HUES64 (cell line): ENCODE results near the gene SUFU.

Experiments
- H3K27ac ChIP-seq: 2 replicates; pipeline ENCODE4 v1.7.0; 2013; ENCODE audit warnings: low read depth, low read length, inconsistent platforms
- H3K27me3 ChIP-seq: 2 replicates; pipeline ENCODE4 v1.6.1; 2013; ENCODE audit warnings: mild to moderate bottlenecking, low read length; ENCODE audit not compliant: insufficient read depth
- H3K36me3 ChIP-seq: 2 replicates; pipeline ENCODE4 v1.6.1; 2013; ENCODE audit warnings: mild to moderate bottlenecking, low read length; ENCODE audit not compliant: insufficient read depth
- H3K4me1 ChIP-seq: 2 replicates; pipeline ENCODE4 v1.6.1; 2013; ENCODE audit warnings: mild to moderate bottlenecking, low read length, moderate library complexity; ENCODE audit not compliant: insufficient read depth
- H3K4me3 ChIP-seq: 2 replicates; pipeline ENCODE4 v1.5.1; 2013; ENCODE audit warnings: mild to moderate bottlenecking, low read length, moderate library complexity
- H3K9ac ChIP-seq: 2 replicates; pipeline ENCODE4 v1.6.1; 2013; ENCODE audit warnings: mild to moderate bottlenecking, low read depth, low read length
- H3K9me3 ChIP-seq: 2 replicates; pipeline ENCODE4 v1.6.1; 2013; ENCODE audit warnings: low read depth, low read length; ENCODE audit not compliant: insufficient read depth
- WGBS: fragments of 150-250, 120-280 bp; methylation state at CpG from one replicate; pipeline ENCODE4 v1.1.7; 2013; ENCODE audit warnings: missing lambda C conversion rate; 5-methylcytosine and 5-hydroxymethylcytosine counted together

Gene SUFU

DNA sequence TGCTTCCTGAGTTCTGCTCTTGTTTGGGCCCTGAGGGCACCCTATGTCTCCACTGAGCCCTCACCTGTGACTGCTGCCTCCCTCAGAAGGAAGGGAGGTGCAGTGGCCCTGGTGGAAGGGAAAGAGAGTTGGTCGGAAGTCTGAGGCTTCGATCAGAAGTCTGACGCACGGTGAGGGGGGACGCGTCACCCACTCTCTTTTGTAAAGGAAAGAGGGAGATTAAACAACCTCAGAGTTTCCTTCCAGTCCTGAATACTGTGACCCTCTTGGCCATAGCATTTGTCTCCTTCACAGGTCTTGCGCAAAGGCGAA lies 109.1 kb downstream of the SUFU start:
- no peaks in the 10 kb centered on the region for H3K9me3 ChIP-seq
- H3K4me3 ChIP-seq = no peak overlapping the region
- 96% methylated on average over 8 of the region's 8 CpGs for WGBS
- 0 out of 2 replicates have a peak, but pooled peaks cover 6% of the 10 kb centered on the region for H3K36me3 ChIP-seq
- H3K4me1 ChIP-seq = peaks cover 7% of the 10 kb centered on the region; the same call in 1 of the 2 replicates
- no peaks in the 10 kb centered on the region for H3K27me3 ChIP-seq
- no peak overlapping the region for H3K27ac ChIP-seq
- H3K9ac ChIP-seq = no peak overlapping the region; the same call in 1 of the 2 replicates

DNA sequence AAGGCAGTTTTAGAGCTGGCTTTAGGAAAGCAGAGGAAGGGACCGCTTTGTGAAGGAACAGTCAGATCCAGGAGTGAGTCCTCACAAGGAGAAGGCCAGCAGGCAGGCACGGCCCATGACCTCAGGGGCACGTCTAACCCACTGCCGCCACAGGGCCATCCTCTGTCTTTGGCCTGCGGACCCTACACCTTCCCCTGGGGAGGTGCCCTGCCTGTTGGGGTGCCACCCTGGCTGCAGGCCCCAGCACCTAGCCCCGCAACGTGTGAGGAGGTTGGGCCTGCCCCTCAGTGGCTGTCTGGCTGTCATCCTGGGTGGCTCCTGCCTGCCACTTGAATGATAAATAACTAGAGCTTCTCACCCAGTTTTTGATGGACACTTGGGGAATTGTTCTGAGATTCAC lies 109.5 kb downstream of the SUFU start:
- H3K36me3 ChIP-seq = 0 out of 2 replicates have a peak, but pooled peaks cover 6% of the 10 kb centered on the region
- no peaks in the 10 kb centered on the region for H3K27me3 ChIP-seq
- peaks cover 7% of the 10 kb centered on the region; the same call in 1 of the 2 replicates for H3K4me1 ChIP-seq
- H3K27ac ChIP-seq = no peak overlapping the region
- WGBS = 92% methylated on average over 7 of the region's 7 CpGs
- no peak overlapping the region for H3K4me3 ChIP-seq
- no peaks in the 10 kb centered on the region for H3K9me3 ChIP-seq
- no peak overlapping the region; the same call in 1 of the 2 replicates for H3K9ac ChIP-seq

GRCh38 chr10:102613785-102614184 lies 110.0 kb downstream of the SUFU start:
- H3K4me3 ChIP-seq = no peak overlapping the region
- WGBS = 85% methylated on average over 8 of the region's 8 CpGs

DNA sequence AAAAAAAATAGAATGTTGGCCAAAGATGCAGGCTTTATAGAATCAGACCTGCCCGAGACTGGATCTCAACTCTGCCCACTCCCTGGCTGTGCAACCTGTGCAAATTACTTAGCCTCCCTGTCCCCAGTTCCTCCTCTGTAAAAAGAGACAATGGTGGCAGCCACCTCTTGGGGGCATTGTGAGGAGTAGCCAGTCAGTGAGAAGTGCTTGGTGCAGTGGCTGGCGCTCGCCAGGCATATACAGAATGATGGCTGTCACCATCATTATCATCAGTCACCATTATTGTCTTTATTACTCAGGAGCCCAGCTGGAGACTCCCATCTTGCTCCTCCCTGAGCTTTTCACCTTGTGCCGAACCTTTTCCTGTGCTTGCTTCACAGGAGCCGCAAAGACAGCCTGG lies 111.1 kb downstream of the SUFU start:
- H3K4me1 ChIP-seq = peaks cover 7% of the 10 kb centered on the region; the same call in 1 of the 2 replicates
- no peaks in the 10 kb centered on the region for H3K27me3 ChIP-seq
- no peak overlapping the region for H3K27ac ChIP-seq
- no peaks in the 10 kb centered on the region for H3K9me3 ChIP-seq
- no peak overlapping the region for H3K4me3 ChIP-seq
- 78% methylated on average over 5 of the region's 5 CpGs for WGBS
- 0 out of 2 replicates have a peak, but pooled peaks cover 6% of the 10 kb centered on the region for H3K36me3 ChIP-seq
- no peak overlapping the region for H3K9ac ChIP-seq

More at GRCh38 chr10:102613785-102614184, 110.0 kb downstream of the SUFU start:
- no peak overlapping the region for H3K9ac ChIP-seq
- H3K27me3 ChIP-seq = no peaks in the 10 kb centered on the region
- H3K4me1 ChIP-seq = peaks cover 7% of the 10 kb centered on the region; the same call in 1 of the 2 replicates
- H3K36me3 ChIP-seq = 0 out of 2 replicates have a peak, but pooled peaks cover 6% of the 10 kb centered on the region
- no peaks in the 10 kb centered on the region for H3K9me3 ChIP-seq
- no peak overlapping the region for H3K27ac ChIP-seq

GRCh38 chr10:102615361-102615760 lies 111.6 kb downstream of the SUFU start:
- Histone ChIP-seq H3K4me1 (peaks cover 7% of the 10 kb centered on the region; the same call in 1 of the 2 replicates), H3K27me3 (no peaks in the 10 kb centered on the region), H3K27ac (no peak overlapping the region), H3K9ac (no peak overlapping the region), H3K4me3 (no peak overlapping the region), H3K36me3 (0 out of 2 replicates have a peak, but pooled peaks cover 6% of the 10 kb centered on the region), H3K9me3 (no peaks in the 10 kb centered on the region)
- WGBS = 58% methylated on average over 7 of the region's 7 CpGs

DNA sequence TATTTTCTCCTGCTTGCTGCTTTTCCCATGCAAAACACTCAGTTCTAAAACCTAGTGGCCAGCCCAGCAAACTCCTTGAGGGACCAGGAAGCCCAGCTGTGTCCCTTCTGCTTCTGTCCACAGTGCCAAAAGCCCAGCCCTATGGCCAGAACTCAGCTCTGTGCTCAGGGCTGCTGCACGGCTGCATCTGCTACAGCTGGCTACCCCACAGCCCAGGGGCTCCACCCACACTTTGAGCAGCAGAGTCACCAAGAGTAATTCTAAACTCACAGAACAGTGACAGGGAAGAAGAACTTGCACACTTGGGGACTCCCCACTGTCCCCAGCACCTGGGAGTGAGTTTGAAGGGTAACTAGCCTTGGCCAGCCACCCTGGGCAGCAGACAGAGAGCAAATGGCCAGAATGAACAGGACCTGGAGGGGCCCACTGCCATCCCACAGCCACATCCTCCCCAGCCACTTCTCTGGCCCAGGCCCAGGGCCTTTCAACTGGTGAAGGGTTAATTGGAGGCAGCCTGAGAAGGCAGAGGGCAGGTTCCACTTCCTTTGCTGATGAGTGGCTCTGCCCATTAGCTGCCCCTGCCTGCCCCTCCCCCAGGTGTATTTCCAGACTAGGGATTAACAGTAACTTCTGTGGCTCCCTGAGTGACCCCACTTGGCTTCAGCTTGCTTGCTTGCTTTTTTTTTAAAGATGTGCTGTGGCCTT lies 112.4 kb downstream of the SUFU start:
- Histone ChIP-seq H3K4me3 (no peak overlapping the region), H3K9me3 (no peaks in the 10 kb centered on the region), H3K36me3 (0 out of 2 replicates have a peak, but pooled peaks cover 6% of the 10 kb centered on the region), H3K9ac (no peak overlapping the region), H3K4me1 (peaks cover 7% of the 10 kb centered on the region; the same call in 1 of the 2 replicates), H3K27ac (no peak overlapping the region), H3K27me3 (no peaks in the 10 kb centered on the region)
- 63% methylated on average over 1 of the region's 1 CpG for WGBS

- H3K36me3 ChIP-seq = 0 out of 2 replicates have a peak, but pooled peaks cover 6% of the 10 kb centered on the region
- peaks cover 7% of the 10 kb centered on the region; the same call in 1 of the 2 replicates for H3K4me1 ChIP-seq
- H3K4me3 ChIP-seq = no peak overlapping the region
- no peaks in the 10 kb centered on the region for H3K27me3 ChIP-seq
- 93% methylated on average over 9 of the region's 9 CpGs for WGBS
- no peak overlapping the region for H3K9ac ChIP-seq
- no peaks in the 10 kb centered on the region for H3K9me3 ChIP-seq
- H3K27ac ChIP-seq = no peak overlapping the region
Observed at GRCh38 chr10:102617041-102617440, 113.3 kb downstream of the SUFU start.

DNA sequence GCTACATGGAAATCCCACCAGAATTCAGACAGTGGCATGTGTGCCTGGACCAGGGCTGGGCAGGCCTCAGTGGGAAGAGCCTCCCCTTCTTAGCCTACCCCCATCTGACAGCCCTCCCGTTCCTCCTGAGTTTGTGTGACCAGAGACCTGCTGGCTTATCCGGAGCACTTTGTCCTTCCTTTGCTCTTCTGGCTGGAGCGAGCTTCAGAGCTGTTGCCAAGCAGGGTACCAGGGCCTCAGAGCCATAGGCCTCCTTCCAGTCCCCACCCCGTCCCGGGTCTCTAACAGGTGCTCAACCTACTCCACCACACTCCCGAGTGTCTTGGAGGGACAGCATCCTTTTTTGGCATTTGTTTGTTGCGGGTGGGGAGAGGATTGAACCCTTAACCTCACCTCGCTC lies 114.0 kb downstream of the SUFU start:
- H3K36me3 ChIP-seq = 0 out of 2 replicates have a peak, but pooled peaks cover 6% of the 10 kb centered on the region
- no peaks in the 10 kb centered on the region for H3K27me3 ChIP-seq
- WGBS = 93% methylated on average over 8 of the region's 8 CpGs
- H3K4me1 ChIP-seq = peaks cover 7% of the 10 kb centered on the region; the same call in 1 of the 2 replicates
- no peak overlapping the region for H3K27ac ChIP-seq
- H3K4me3 ChIP-seq = no peak overlapping the region
- H3K9me3 ChIP-seq = no peaks in the 10 kb centered on the region
- no peak overlapping the region; the same call in 1 of the 2 replicates for H3K9ac ChIP-seq

DNA sequence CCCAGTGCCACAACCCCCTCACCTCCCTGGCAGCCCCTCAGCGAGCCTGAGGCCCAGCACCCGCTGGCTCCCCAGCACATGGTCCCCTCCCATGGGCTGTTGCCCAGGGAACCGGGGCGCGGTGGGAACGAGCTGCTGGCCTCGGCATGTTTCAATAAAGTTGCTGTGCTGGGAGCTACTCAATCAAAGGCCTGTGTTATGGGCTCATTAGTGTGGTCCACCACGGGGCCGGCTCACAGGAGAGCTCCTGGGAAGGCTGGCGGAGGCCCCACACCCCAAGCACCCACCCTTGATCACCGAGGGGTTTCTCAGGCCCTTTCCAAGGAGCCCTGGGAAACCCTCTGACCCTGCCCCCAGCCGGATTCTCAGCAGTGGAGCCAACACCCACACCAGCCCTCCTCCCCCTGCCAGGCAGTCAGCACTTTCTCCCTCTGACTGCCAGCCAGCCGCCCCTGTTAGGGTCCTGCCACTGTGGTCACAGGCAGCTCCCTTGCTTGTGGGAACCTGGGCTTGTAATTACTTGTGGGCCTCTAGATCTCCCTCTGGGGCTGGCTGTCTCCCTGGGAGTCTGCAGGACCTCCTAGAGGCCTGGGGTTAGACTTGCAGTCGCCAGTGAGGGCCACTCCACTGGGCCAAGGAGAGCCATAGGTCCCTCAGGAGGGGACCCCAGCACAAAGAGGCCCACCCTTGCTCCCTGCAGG lies 115.7 kb downstream of the SUFU start:
- H3K9ac ChIP-seq = no peak overlapping the region
- H3K9me3 ChIP-seq = no peaks in the 10 kb centered on the region
- no peaks in the 10 kb centered on the region for H3K27me3 ChIP-seq
- H3K27ac ChIP-seq = no peak overlapping the region
- H3K36me3 ChIP-seq = 0 out of 2 replicates have a peak, but pooled peaks cover 6% of the 10 kb centered on the region
- no peak overlapping the region for H3K4me3 ChIP-seq
- 89% methylated on average over 14 of the region's 14 CpGs for WGBS
- peaks cover 8% of the 10 kb centered on the region; the same call in 1 of the 2 replicates for H3K4me1 ChIP-seq

DNA sequence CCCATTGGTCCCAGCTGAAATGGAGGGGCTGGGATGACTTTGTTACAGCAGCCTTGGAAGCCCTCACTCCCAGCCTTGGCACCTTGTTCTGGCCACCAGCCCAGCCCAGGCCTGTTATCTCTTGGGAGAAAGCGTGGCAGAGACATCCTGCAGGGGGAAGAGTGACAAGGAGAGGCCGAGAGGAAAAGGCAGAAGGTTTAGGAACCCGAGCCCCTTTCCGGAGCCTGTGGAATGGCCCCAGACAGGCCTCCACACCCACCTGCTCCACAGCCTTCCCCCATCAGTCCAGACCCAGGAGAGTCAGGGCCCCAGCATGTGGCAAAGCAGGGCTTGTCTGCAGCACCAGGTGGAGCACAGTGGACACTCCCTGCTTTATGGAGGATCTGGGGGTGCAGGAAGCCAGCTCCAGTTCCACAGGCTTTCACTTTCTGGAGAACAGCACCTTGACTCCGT lies 116.4 kb downstream of the SUFU start:
- H3K9ac ChIP-seq = no peak overlapping the region
- H3K4me1 ChIP-seq = peaks cover 5% of the 10 kb centered on the region; the same call in 1 of the 2 replicates
- H3K4me3 ChIP-seq = no peak overlapping the region
- no peaks in the 10 kb centered on the region for H3K9me3 ChIP-seq
- H3K36me3 ChIP-seq = 0 out of 2 replicates have a peak, but pooled peaks cover 6% of the 10 kb centered on the region
- H3K27me3 ChIP-seq = no peaks in the 10 kb centered on the region
- WGBS = 91% methylated on average over 5 of the region's 5 CpGs
- no peak overlapping the region for H3K27ac ChIP-seq
